Stomach (tissue), 9 donors: Measurements from ENCODE around the gene POU2AF2. TPM values are rescaled to one million over a fixed set of nuclear protein-coding genes. Genes with fewer than 3 reads are reported as not detected.
A peak's percentile ranks its signal among the peaks of the same experiment; 100 is the strongest.

Experiments
- DNase-seq, 2 donors: peaks; one replicate each; pipeline versions ENCODE4 v3.0.0 to v3.0.0-alpha.2; 2013 to 2019
- H3K27ac ChIP-seq, 5 donors: fragments of 200-600 bp in 4 of 5; sonication (generic) in 4 of 5; one replicate each; pipeline ENCODE4 v1.5.1; 2013 to 2019; ENCODE audit warnings: mild to moderate bottlenecking in 1 of 5, moderate library complexity in 1 of 5
- H3K27me3 ChIP-seq, 3 donors: fragments of 200-600 bp; sonication (generic); one replicate each; pipeline ENCODE4 v1.5.1; 2017 to 2019; ENCODE audit warnings: mixed run types in 1 of 3
- H3K36me3 ChIP-seq, 4 donors: fragments of 200-600 bp; sonication (generic); 1 replicate in 3 of 4; 2 replicates in 1 of 4; pipeline ENCODE4 v1.5.1; 2016 to 2019
- H3K4me1 ChIP-seq, 4 donors: fragments of 200-600 bp; sonication (generic); one replicate each; pipeline ENCODE4 v1.5.1; 2016 to 2019
- H3K4me3 ChIP-seq, 4 donors: fragments of 200-600 bp; sonication (generic) in 3 of 4; one replicate each; pipeline ENCODE4 v1.5.1; 2016 to 2019; ENCODE audit warnings: mild to moderate bottlenecking in 1 of 4
- H3K9me3 ChIP-seq, 4 donors: fragments of 200-600 bp; sonication (generic); one replicate each; pipeline ENCODE4 v1.5.1; 2016 to 2019
- EP300 ChIP-seq: sonication (generic); formaldehyde crosslinking; IDR thresholded peaks from one replicate; pipeline ENCODE4 v1.6.1; 2017; ENCODE audit warnings: antibody characterized with exemption
- POLR2A ChIP-seq, 4 donors: fragments of 450-650 bp; IDR thresholded peaks; one replicate each; pipeline ENCODE4 v1.6.1; 2016; ENCODE audit warnings: antibody characterized with exemption in 4 of 4, control low read depth in 2 of 4, mild to moderate bottlenecking in 1 of 4, moderate library complexity in 1 of 4
- POLR2AphosphoS5 ChIP-seq, 3 donors: sonication (generic); formaldehyde crosslinking; IDR thresholded peaks; one replicate each; pipeline ENCODE4 v1.6.1; 2016; ENCODE audit warnings: antibody characterized with exemption in 3 of 3
- WGBS, 5 donors: extraction: QIAGEN DNeasy Blood & Tissue Kit in 3 of 5; methylation state at CpG; one replicate each; pipeline versions ENCODE4 v1.1.5 to v1.1.7; 2013 to 2018; 5-methylcytosine and 5-hydroxymethylcytosine counted together
- intact Hi-C: fragments of 100-400 bp; cut with DNase I; formaldehyde crosslinking; loops from one replicate; pipeline ENCODE4 v1.15.1; 2023; ENCODE audit warnings: low total_unique reads
- polyA plus RNA-seq, 3 donors: library from polyadenylated mRNA; stranded (reverse); fragments of 200-250 nt; gene quantifications; one replicate each; pipeline ENCODE4 v1.2.3, GENCODE V29; 2013
- total RNA-seq, 5 donors: library from RNA; depleted of rRNA; stranded (reverse); fragments of >200 nt; gene quantifications; one replicate each; pipeline versions ENCODE4 v1.1.0 to v1.2.3, GENCODE V29; 2014 to 2016
- TF ChIP-seq, protein P1 (sequence below), 7 experiments: fragments of 450-650 bp in 4 of 7; fragments of 200-600 bp in 3 of 7; sonication (generic) in 3 of 7; IDR thresholded peaks; one replicate each; pipeline ENCODE4 v1.5.1; 2016 to 2019; ENCODE audit warnings: antibody characterized with exemption in 7 of 7, control low read depth in 2 of 7, mild to moderate bottlenecking in 1 of 7
- donor health status: healthy with polysubstance abuse.
- donor health status: Bipolar disorder and iron deficiency.
- donor health status: healthy.

Gene POU2AF2
- total and polyA plus RNA-seq, 8 donors: 2.4 to 3.9 (median 3.1) TPM; not detected in 5

DNA sequence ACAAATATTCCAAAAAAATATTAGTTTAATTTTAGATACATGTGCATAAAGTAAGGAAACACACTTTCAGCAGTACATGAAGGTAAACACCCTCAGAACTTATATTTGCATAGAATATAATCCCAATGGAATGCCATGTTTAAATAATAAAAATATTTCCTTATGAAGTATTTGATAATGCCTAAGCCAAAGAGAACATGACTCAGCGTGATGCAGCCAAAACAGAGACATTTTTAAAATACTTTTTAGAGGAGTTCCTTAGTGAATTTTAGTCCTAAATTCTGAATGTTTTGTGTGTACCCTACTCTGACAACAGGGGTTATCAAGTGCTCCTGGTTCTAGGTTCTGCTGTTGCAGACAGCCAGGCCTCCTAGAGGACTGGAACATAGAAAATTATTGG is 39.1 kb upstream of the POU2AF2 start:
- H3K4me1 ChIP-seq: peaks cover 0 to 10% (median 3%) of the 10 kb centered on the region in 4 donors
- WGBS, 5 donors: 7 to 31% (median 26%) methylated on average over 1 of the region's 1 CpG
- no peak overlapping the region for H3K4me3 ChIP-seq
- no peak for TF ChIP-seq POLR2A (IDR thresholded peaks at IDR 0.05)
- TF ChIP-seq, protein P1, sequence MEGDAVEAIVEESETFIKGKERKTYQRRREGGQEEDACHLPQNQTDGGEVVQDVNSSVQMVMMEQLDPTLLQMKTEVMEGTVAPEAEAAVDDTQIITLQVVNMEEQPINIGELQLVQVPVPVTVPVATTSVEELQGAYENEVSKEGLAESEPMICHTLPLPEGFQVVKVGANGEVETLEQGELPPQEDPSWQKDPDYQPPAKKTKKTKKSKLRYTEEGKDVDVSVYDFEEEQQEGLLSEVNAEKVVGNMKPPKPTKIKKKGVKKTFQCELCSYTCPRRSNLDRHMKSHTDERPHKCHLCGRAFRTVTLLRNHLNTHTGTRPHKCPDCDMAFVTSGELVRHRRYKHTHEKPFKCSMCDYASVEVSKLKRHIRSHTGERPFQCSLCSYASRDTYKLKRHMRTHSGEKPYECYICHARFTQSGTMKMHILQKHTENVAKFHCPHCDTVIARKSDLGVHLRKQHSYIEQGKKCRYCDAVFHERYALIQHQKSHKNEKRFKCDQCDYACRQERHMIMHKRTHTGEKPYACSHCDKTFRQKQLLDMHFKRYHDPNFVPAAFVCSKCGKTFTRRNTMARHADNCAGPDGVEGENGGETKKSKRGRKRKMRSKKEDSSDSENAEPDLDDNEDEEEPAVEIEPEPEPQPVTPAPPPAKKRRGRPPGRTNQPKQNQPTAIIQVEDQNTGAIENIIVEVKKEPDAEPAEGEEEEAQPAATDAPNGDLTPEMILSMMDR (IDR thresholded peaks at IDR 0.05): no peak
- TF ChIP-seq EP300: no peak
- no peak overlapping the region for H3K27ac ChIP-seq
- H3K9me3 ChIP-seq: no peaks in the 10 kb centered on the region
- intact Hi-C loops: no loop called here
- DNase-seq: peak in 1 of 2 donors; percentile 19
- no peaks in the 10 kb centered on the region for H3K27me3 ChIP-seq
- no peaks in the 10 kb centered on the region for H3K36me3 ChIP-seq

DNA sequence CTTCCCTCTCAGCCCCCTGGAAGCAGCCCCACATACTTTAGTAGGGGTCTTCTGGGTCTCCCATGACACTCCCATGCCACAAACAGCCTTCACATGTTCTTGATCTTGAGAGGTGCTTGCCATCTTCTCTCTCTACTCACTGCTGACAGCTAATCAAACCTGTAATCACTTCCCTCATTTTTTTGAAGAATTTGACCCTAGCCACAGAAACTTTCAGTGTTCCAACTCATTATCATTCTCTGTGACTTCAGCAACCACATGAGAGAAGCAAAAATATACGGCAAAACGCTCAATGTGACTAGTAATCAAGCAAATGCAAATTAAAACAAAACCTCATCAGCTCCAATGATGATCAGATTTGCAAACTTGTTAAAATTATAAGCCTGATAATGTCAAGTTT is 38.3 kb upstream of the POU2AF2 start:
- no peak for DNase-seq
- Histone ChIP-seq H3K9me3 (no peaks in the 10 kb centered on the region), H3K27ac (no peak overlapping the region), H3K27me3 (no peaks in the 10 kb centered on the region), H3K4me3 (no peak overlapping the region), H3K4me1 (peaks cover 0 to 10% (median 3%) of the 10 kb centered on the region in 4 donors), H3K36me3 (no peaks in the 10 kb centered on the region)
- TF ChIP-seq POLR2A (IDR thresholded peaks at IDR 0.05) (no peak), POLR2AphosphoS5 (IDR thresholded peaks at IDR 0.05) (no peak), EP300 (no peak)
- TF ChIP-seq, protein P1 (IDR thresholded peaks at IDR 0.05): no peak
- 81 to 100% (median 85%) methylated on average over 2 of the region's 2 CpGs for WGBS, 5 donors
- intact Hi-C loops: no loop called here

DNA sequence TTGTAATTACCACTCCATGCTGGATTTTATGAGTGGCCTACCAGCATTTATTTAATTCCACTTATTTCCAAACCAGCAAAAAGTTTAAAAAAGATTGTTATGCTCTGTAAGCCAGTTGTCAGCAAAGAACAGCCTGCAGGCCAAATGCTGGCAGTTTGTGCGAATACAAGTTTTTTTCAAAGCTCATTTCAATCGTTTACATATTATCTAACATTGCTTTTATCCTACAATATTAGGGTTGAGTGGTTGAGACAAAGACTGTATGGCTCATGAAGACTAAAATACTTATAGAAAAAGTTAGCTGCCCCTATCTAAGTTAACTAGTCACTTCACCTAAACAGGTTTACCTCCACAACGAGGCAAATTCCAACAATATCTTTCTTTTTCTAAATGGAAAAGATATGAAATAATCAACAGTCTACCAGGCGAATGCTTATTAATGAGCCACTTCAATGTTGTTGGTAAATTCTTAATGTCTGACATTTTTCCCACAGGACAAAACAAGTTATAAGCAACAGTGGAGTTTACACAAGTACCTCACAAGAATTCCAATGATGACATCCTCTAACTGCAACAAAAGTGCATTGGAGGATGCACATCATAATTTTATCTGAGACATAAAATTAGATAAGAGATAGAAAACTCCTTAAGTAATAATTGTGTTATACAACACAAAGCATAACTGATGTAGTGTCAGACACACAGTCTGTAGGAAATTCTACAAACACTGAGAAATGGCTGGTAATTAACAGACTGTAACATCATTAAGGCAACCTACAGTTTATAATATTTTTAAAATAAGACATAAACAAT is 35.8 kb upstream of the POU2AF2 start:
- H3K4me3 ChIP-seq: no peak overlapping the region
- no peak for DNase-seq
- intact Hi-C loops: no loop called here
- no peaks in the 10 kb centered on the region for H3K9me3 ChIP-seq
- no peaks in the 10 kb centered on the region for H3K36me3 ChIP-seq
- H3K4me1 ChIP-seq: peaks cover 0 to 10% (median 3%) of the 10 kb centered on the region in 4 donors
- TF ChIP-seq POLR2AphosphoS5 (IDR thresholded peaks at IDR 0.05): no peak
- no peak for TF ChIP-seq EP300
- TF ChIP-seq POLR2A (IDR thresholded peaks at IDR 0.05): no peak
- TF ChIP-seq, protein P1 (IDR thresholded peaks at IDR 0.05): no peak
- no peak overlapping the region for H3K27ac ChIP-seq
- H3K27me3 ChIP-seq: no peaks in the 10 kb centered on the region
- 49 to 66% (median 57%) methylated on average over 4 of the region's 4 CpGs for WGBS, 5 donors

DNA sequence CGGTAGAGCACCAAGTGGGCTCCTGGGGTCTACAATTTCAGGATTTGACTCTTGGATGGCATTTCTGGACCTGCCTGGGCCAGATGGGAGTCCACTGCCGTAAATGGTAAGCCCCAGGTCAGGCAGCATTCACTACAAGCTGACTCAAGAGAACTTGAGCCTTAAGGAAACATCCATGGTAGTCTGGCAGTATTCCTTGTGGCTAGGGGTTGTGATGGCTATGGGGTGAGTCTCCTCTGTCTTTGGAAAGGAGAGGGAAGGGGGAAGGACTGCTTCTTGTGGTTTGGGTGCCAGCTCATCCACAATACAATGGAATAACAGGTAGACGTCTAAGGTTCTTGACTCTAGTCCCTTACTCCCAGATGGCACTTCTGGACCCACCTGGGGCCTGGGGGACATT is 32.3 kb upstream of the POU2AF2 start:
- H3K4me1 ChIP-seq: no peaks in the 10 kb centered on the region
- no peak for TF ChIP-seq EP300
- H3K27me3 ChIP-seq: no peaks in the 10 kb centered on the region
- WGBS, 5 donors: 93 to 96% (median 95%) methylated on average over 2 to 3 of the region's 3 CpGs
- intact Hi-C loops: no loop called here
- H3K9me3 ChIP-seq: no peaks in the 10 kb centered on the region
- no peak overlapping the region for H3K4me3 ChIP-seq
- H3K27ac ChIP-seq: no peak overlapping the region
- DNase-seq: no peak
- no peaks in the 10 kb centered on the region for H3K36me3 ChIP-seq

DNA sequence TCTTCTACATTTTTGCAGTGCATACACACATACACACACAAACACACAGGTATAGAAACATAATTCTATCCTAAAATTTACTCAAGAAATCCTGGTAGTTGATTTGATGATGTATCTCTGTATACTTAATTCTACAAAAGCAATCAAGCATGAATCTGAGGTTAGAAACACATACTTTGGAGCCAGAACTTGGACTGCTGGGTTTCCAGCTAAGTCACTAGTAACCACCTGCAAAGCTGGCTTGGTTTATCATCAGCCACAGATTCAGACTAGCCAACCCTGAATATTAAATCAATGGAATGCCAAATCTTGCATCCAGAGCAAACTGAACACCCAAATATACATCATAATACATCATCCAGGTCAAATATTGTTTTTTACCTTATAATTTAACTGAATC is 24.8 kb upstream of the POU2AF2 start:
- no peak for DNase-seq
- no peaks in the 10 kb centered on the region for H3K27me3 ChIP-seq
- no peaks in the 10 kb centered on the region for H3K9me3 ChIP-seq
- H3K27ac ChIP-seq: no peak overlapping the region
- intact Hi-C loops: loop anchor here (10.0 kb wide), 1 partner anchor 746 kb away; no protein-coding TSS in a partner anchor
- H3K4me3 ChIP-seq: no peak overlapping the region
- H3K36me3 ChIP-seq: no peaks in the 10 kb centered on the region
- TF ChIP-seq EP300: no peak
- TF ChIP-seq POLR2A (IDR thresholded peaks at IDR 0.05): no peak
- no peak for TF ChIP-seq POLR2AphosphoS5 (IDR thresholded peaks at IDR 0.05)
- TF ChIP-seq, protein P1 (IDR thresholded peaks at IDR 0.05): no peak
- no peaks in the 10 kb centered on the region for H3K4me1 ChIP-seq
